Testis (tissue), 3 donors: Measurements from ENCODE around the gene ITGA5. TPM values are rescaled to one million over a fixed set of nuclear protein-coding genes. Genes with fewer than 3 reads are reported as not detected.

Experiments
- DNase-seq: peaks from one replicate; pipeline ENCODE4 v3.0.0-alpha.2; 2019
- H3K27ac ChIP-seq, 2 donors: fragments of 200-600 bp; sonication (generic); one replicate each; pipeline ENCODE4 v1.5.1; 2019
- H3K27me3 ChIP-seq: fragments of 200-600 bp; sonication (generic); one replicate; pipeline ENCODE4 v1.5.1; 2019
- H3K36me3 ChIP-seq: fragments of 200-600 bp; sonication (generic); one replicate; pipeline ENCODE4 v1.5.1; 2017; ENCODE audit warnings: low read depth; ENCODE audit errors: missing control alignments
- H3K4me1 ChIP-seq: fragments of 200-600 bp; sonication (generic); one replicate; pipeline ENCODE4 v1.5.1; 2019
- H3K4me3 ChIP-seq, 2 donors: fragments of 200-600 bp; sonication (generic); one replicate each; pipeline ENCODE4 v1.5.1; 2017 to 2019
- H3K9me3 ChIP-seq: fragments of 200-600 bp; sonication (generic); one replicate; pipeline ENCODE4 v1.5.1; 2017
- CTCF ChIP-seq, 3 experiments: fragments of 450-650 bp in 2 of 3; fragments of 200-600 bp in 1 of 3; sonication (generic) in 1 of 3; IDR thresholded peaks; one replicate each; pipeline ENCODE4 v1.5.1; 2016 to 2019; ENCODE audit warnings: antibody characterized with exemption in 3 of 3, mild to moderate bottlenecking in 2 of 3, moderate library complexity in 1 of 3
- POLR2A ChIP-seq: fragments of 450-650 bp; IDR thresholded peaks from one replicate; pipeline ENCODE4 v1.6.1; 2017; ENCODE audit warnings: antibody characterized with exemption, mild to moderate bottlenecking, moderate library complexity
- WGBS, 2 donors: methylation state at CpG; one replicate each; pipeline ENCODE4 v1.1.5; 2018; 5-methylcytosine and 5-hydroxymethylcytosine counted together
- intact Hi-C: fragments of 100-400 bp; cut with DNase I; formaldehyde crosslinking; loops from one replicate; pipeline ENCODE4 v1.15.1; 2023; ENCODE audit warnings: low total_unique reads
- polyA plus RNA-seq: library from polyadenylated mRNA; stranded (reverse); fragments of 350-450 nt; fragmentation: Illumina TruSeq; extraction: RNeasy Lipid Tissue Mini Kit (QIAGEN cat#74804); gene quantifications from one replicate; pipeline ENCODE4 v1.2.3, GENCODE V29; 2014; ENCODE audit warnings: low read depth, low replicate concordance; ENCODE audit not compliant: insufficient read depth
- total RNA-seq, 2 donors: library from RNA; depleted of rRNA; stranded (reverse); fragments of >200 nt; gene quantifications; one replicate each; pipeline ENCODE4 v1.2.3, GENCODE V29; 2016

ITGA5 gene
- total and polyA plus RNA-seq, 3 donors from 2014 or later: 9.0 to 16.3 (median 10.7) TPM

GRCh38 chr12:54447917-54448316 lies 28.9 kb upstream of the ITGA5 start:
- Histone ChIP-seq H3K36me3 (no peaks in the 10 kb centered on the region), H3K9me3 (no peaks in the 10 kb centered on the region), H3K27ac (no peak overlapping the region), H3K4me1 (no peaks in the 10 kb centered on the region), H3K27me3 (no peaks in the 10 kb centered on the region), H3K4me3 (no peak overlapping the region)
- no peak for DNase-seq
- WGBS, 2 donors: 89 to 98% methylated on average over 2 of the region's 2 CpGs
- intact Hi-C loops: no loop called here
- TF ChIP-seq POLR2A (no peak), CTCF (IDR thresholded peaks at IDR 0.05) (no peak)

- H3K36me3 ChIP-seq: no peaks in the 10 kb centered on the region
- H3K27ac ChIP-seq: no peak overlapping the region
- H3K4me1 ChIP-seq: no peaks in the 10 kb centered on the region
- no peak overlapping the region for H3K4me3 ChIP-seq
- no peak for DNase-seq
- no peaks in the 10 kb centered on the region for H3K9me3 ChIP-seq
- no peaks in the 10 kb centered on the region for H3K27me3 ChIP-seq
- intact Hi-C loops: no loop called here
- TF ChIP-seq POLR2A (no peak), CTCF (IDR thresholded peaks at IDR 0.05) (no peak)
Measured at GRCh38 chr12:54444206-54444605, 25.1 kb upstream of the ITGA5 start.

GRCh38 chr12:54443446-54443845 lies 24.4 kb upstream of the ITGA5 start:
- WGBS, 2 donors: 86 to 96% methylated on average over 4 of the region's 4 CpGs
- no peaks in the 10 kb centered on the region for H3K4me1 ChIP-seq

GRCh38 chr12:54442961-54443360 lies 23.9 kb upstream of the ITGA5 start:
- Histone ChIP-seq H3K9me3 (no peaks in the 10 kb centered on the region), H3K36me3 (no peaks in the 10 kb centered on the region), H3K27ac (no peak overlapping the region), H3K4me3 (no peak overlapping the region), H3K4me1 (no peaks in the 10 kb centered on the region), H3K27me3 (no peaks in the 10 kb centered on the region)
- WGBS, 2 donors: 63 to 65% methylated on average over 1 of the region's 1 CpG
- intact Hi-C loops: no loop called here
- no peak for DNase-seq
- TF ChIP-seq POLR2A (no peak), CTCF (IDR thresholded peaks at IDR 0.05) (no peak)

More at GRCh38 chr12:54443446-54443845, 24.4 kb upstream of the ITGA5 start:
- no peak for DNase-seq
- Histone ChIP-seq H3K27ac (no peak overlapping the region), H3K9me3 (no peaks in the 10 kb centered on the region), H3K27me3 (no peaks in the 10 kb centered on the region), H3K4me3 (no peak overlapping the region), H3K36me3 (no peaks in the 10 kb centered on the region)
- TF ChIP-seq CTCF (IDR thresholded peaks at IDR 0.05) (no peak), POLR2A (no peak)
- intact Hi-C loops: no loop called here

- Histone ChIP-seq H3K27me3 (no peaks in the 10 kb centered on the region), H3K9me3 (no peaks in the 10 kb centered on the region), H3K36me3 (no peaks in the 10 kb centered on the region), H3K4me1 (no peaks in the 10 kb centered on the region), H3K27ac (no peak overlapping the region), H3K4me3 (no peak overlapping the region)
- intact Hi-C loops: no loop called here
- TF ChIP-seq CTCF (IDR thresholded peaks at IDR 0.05) (no peak), POLR2A (no peak)
- DNase-seq: no peak
- WGBS, 2 donors: 44 to 73% methylated on average over 2 of the region's 2 CpGs
Measured at GRCh38 chr12:54442099-54442498, 23.0 kb upstream of the ITGA5 start.
